NCI-H1105 (cell line): ENCODE data around the gene CDIPT.
"Not testable (repeated sequence)": the region's sequence is repeated elsewhere in the genome, so short reads cannot be mapped to it uniquely, and the experiment has no call there.

ENCODE experiments used
- DNase-seq: peaks from one replicate; lab custom pipeline; 2025; lab: John Stamatoyannopoulos, UW

The CDIPT gene

GRCh38 chr16:29858149-29858849 lies 4.7 kb downstream of the CDIPT start:
- DNase-seq: no peak

- DNase-seq: no peak
Observed at GRCh38 chr16:29857133-29857760, 5.8 kb downstream of the CDIPT start.

GRCh38 chr16:29854520-29855100 lies 8.4 kb downstream of the CDIPT start:
- no peak for DNase-seq

- DNase-seq: no peak
Observed at GRCh38 chr16:29852654-29853053, 10.4 kb downstream of the CDIPT start.

- no peak for DNase-seq
Observed at GRCh38 chr16:29850998-29851397, 12.0 kb downstream of the CDIPT start.

- DNase-seq: no peak
Observed at GRCh38 chr16:29849505-29849904, 13.5 kb downstream of the CDIPT start.

GRCh38 chr16:29848420-29849297 lies 14.4 kb downstream of the CDIPT start:
- DNase-seq: peak; percentile 4

- no peak for DNase-seq
Observed at GRCh38 chr16:29845656-29846055, 17.4 kb downstream of the CDIPT start.

- DNase-seq: no peak
Observed at GRCh38 chr16:29844575-29845331, 18.3 kb downstream of the CDIPT start.

- no peak for DNase-seq
Observed at GRCh38 chr16:29843931-29844330, 19.1 kb downstream of the CDIPT start.

- no peak for DNase-seq
Observed at GRCh38 chr16:29842732-29843346, 20.2 kb downstream of the CDIPT start.

GRCh38 chr16:29841631-29842030 lies 21.4 kb downstream of the CDIPT start:
- no peak for DNase-seq

GRCh38 chr16:29840240-29840639 lies 22.8 kb downstream of the CDIPT start:
- DNase-seq: no peak

GRCh38 chr16:29839822-29840221 lies 23.2 kb downstream of the CDIPT start:
- no peak for DNase-seq

GRCh38 chr16:29837841-29838240 lies 25.2 kb downstream of the CDIPT start:
- DNase-seq: no peak

- no peak for DNase-seq
Observed at GRCh38 chr16:29836623-29837022, 26.4 kb downstream of the CDIPT start.

- DNase-seq: no peak
Observed at GRCh38 chr16:29835926-29836325, 27.1 kb downstream of the CDIPT start.

- DNase-seq: no peak
Observed at GRCh38 chr16:29834079-29834478, 28.9 kb downstream of the CDIPT start.

GRCh38 chr16:29833219-29833618 lies 29.8 kb downstream of the CDIPT start:
- not testable (repeated sequence) for DNase-seq

GRCh38 chr16:29831490-29831889 lies 31.5 kb downstream of the CDIPT start:
- no peak for DNase-seq

GRCh38 chr16:29830774-29831173 lies 32.3 kb downstream of the CDIPT start:
- DNase-seq: no peak
